ENCODE measurements around the gene PROSER3.

DNA sequence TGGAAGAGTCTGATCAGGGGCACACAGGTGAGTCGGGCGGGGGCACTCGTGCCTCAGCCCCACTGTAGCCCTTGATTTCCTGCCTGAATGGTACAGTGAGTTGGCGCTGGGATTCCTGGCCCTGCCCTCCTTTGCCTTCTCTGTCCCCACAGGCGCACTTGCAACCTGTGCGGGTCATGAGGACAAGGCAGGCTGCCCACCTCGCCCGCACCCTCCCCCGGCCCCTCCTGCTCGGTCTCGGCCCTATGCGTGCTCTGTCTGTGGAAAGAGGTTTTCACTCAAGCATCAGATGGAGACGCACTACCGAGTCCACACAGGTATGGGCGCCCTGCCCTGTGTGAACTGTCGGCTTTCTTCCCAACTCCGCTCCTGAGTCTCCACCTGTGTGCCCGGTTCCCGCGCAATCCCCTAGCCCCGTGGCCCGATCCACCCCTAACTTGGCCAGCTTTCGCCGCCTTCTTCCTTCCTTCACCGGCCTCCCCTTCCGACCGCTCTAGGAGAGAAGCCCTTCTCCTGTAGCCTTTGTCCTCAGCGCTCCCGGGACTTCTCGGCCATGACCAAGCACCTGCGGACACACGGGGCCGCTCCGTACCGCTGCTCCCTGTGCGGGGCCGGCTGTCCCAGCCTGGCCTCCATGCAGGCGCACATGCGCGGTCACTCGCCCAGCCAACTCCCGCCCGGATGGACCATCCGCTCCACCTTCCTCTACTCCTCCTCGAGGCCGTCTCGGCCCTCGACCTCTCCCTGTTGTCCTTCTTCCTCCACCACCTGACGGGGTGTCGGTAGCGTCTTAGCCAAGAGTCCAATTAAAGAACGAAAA, 41.8 kb upstream of the PROSER3 start:
- TF ChIP-seq POLR2A (IDR thresholded peaks at IDR 0.05; ENCODE audit: extremely low read depth, insufficient read length) (peak; percentile 11), CTCF (IDR thresholded peaks at IDR 0.05; ENCODE audit: low read depth, low read length) (no peak), MYC (IDR thresholded peaks at IDR 0.05; ENCODE audit: low read depth, low read length) (no peak; the same call in 1 of the 2 replicates)
- TF ChIP-seq, protein P1, sequence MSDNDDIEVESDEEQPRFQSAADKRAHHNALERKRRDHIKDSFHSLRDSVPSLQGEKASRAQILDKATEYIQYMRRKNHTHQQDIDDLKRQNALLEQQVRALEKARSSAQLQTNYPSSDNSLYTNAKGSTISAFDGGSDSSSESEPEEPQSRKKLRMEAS (IDR thresholded peaks at IDR 0.05; ENCODE audit: low read depth, low read length): peak; percentile 80

Data from NB4 (cell line).